CD14-positive monocyte (primary cell): ENCODE results near the gene WDR35. TPM values are rescaled to one million over a fixed set of nuclear protein-coding genes. Genes with fewer than 3 reads are reported as not detected.

Experiments used
- DNase-seq, 3 donors: peaks; one replicate each; pipeline ENCODE4 v3.0.0-alpha.2; 2011 to 2022
- H2AFZ ChIP-seq: 2 replicates; pipeline ENCODE4 v1.6.0; 2012; ENCODE audit warnings: mild to moderate bottlenecking, low read depth, low read length, inconsistent platforms; ENCODE audit not compliant: insufficient read depth, poor library complexity, severe bottlenecking
- H3K27ac ChIP-seq, 2 donors: 1 replicate in 1 of 2; 2 replicates in 1 of 2; pipeline ENCODE4 v1.5.1; 2012 to 2013; ENCODE audit warnings: low read length in 2 of 2, control low read depth in 1 of 2, inconsistent platforms in 1 of 2, low read depth in 1 of 2, mild to moderate bottlenecking in 1 of 2
- H3K27me3 ChIP-seq, 2 donors: one replicate each; pipeline versions ENCODE4 v1.6.0 to v1.6.1; 2011 to 2013; ENCODE audit warnings: low read length in 2 of 2; ENCODE audit not compliant: control insufficient read depth in 2 of 2, insufficient read depth in 2 of 2
- H3K36me3 ChIP-seq, 2 donors: replicated peaks in 1 of 2; 1 replicate in 1 of 2; 2 replicates in 1 of 2; pipeline versions ENCODE4 v1.5.1 to v1.6.1; 2012 to 2013; ENCODE audit warnings: low read length in 2 of 2, control low read depth in 1 of 2, inconsistent platforms in 1 of 2, mild to moderate bottlenecking in 1 of 2; ENCODE audit not compliant: insufficient read depth in 2 of 2, control insufficient read depth in 1 of 2
- H3K4me1 ChIP-seq, 2 donors: 1 replicate in 1 of 2; 2 replicates in 1 of 2; pipeline versions ENCODE4 v1.5.1 to v1.6.1; 2012 to 2013; ENCODE audit warnings: low read length in 2 of 2, control low read depth in 1 of 2, inconsistent platforms in 1 of 2, mild to moderate bottlenecking in 1 of 2, moderate library complexity in 1 of 2; ENCODE audit not compliant: insufficient read depth in 2 of 2, control insufficient read depth in 1 of 2
- H3K4me2 ChIP-seq: replicated peaks from 2 replicates; pipeline ENCODE3; 2012; ENCODE audit warnings: low read length, moderate library complexity, mild to moderate bottlenecking; ENCODE audit not compliant: poor library complexity, severe bottlenecking; ENCODE audit errors: extremely low read depth
- H3K4me3 ChIP-seq, 3 experiments: fragments of 200-600 bp in 1 of 3; sonication (generic) in 1 of 3; replicated peaks in 1 of 3; 1 replicate in 2 of 3; 2 replicates in 1 of 3; pipeline ENCODE4 v1.5.1; 2011 to 2013; ENCODE audit warnings: low read length in 3 of 3, mild to moderate bottlenecking in 3 of 3, control low read depth in 2 of 3, low read depth in 2 of 3, inconsistent platforms in 1 of 3, moderate library complexity in 1 of 3
- H3K79me2 ChIP-seq: 2 replicates; pipeline ENCODE4 v1.6.0; 2012; ENCODE audit warnings: mild to moderate bottlenecking, control low read depth, inconsistent platforms, low read length, moderate library complexity; ENCODE audit not compliant: insufficient read depth
- H3K9ac ChIP-seq: 2 replicates; pipeline ENCODE4 v1.6.0; 2017; ENCODE audit warnings: low read length, mild to moderate bottlenecking; ENCODE audit not compliant: insufficient read depth, poor library complexity, severe bottlenecking
- H3K9me3 ChIP-seq, 2 donors: replicated peaks in 1 of 2; 1 replicate in 1 of 2; 2 replicates in 1 of 2; pipeline versions ENCODE4 v1.5.1 to v1.6.1; 2012 to 2013; ENCODE audit warnings: low read length in 2 of 2, control low read depth in 1 of 2; ENCODE audit not compliant: control insufficient read depth in 1 of 2, insufficient read depth in 1 of 2
- H4K20me1 ChIP-seq: 2 replicates; pipeline ENCODE4 v1.6.0; 2012; ENCODE audit warnings: mild to moderate bottlenecking, low read length, control low read depth, moderate library complexity; ENCODE audit not compliant: insufficient read depth
- H3K27ac Mint-ChIP-seq, 7 donors: one replicate each; pipeline ENCODE4 v1.8.0; 2020; ENCODE audit warnings: mild to moderate bottlenecking in 7 of 7, mixed read lengths in 7 of 7, moderate library complexity in 6 of 7, inconsistent platforms in 2 of 7
- H3K27me3 Mint-ChIP-seq, 3 donors: one replicate each; pipeline ENCODE4 v1.8.0; 2021 to 2022; ENCODE audit warnings: low read depth in 3 of 3, mild to moderate bottlenecking in 3 of 3, mixed read lengths in 3 of 3, moderate library complexity in 3 of 3, inconsistent platforms in 1 of 3
- H3K36me3 Mint-ChIP-seq, 2 donors: one replicate each; pipeline ENCODE4 v1.8.0; 2020; ENCODE audit warnings: mixed read lengths in 2 of 2, inconsistent platforms in 1 of 2, mild to moderate bottlenecking in 1 of 2
- H3K4me1 Mint-ChIP-seq: one replicate; pipeline ENCODE4 v1.8.0; 2020; ENCODE audit warnings: mild to moderate bottlenecking, mixed read lengths
- H3K4me3 Mint-ChIP-seq, 2 donors: one replicate each; pipeline ENCODE4 v1.8.0; 2020; ENCODE audit warnings: mild to moderate bottlenecking in 2 of 2, mixed read lengths in 2 of 2, moderate library complexity in 1 of 2
- H3K9me3 Mint-ChIP-seq, 7 donors: one replicate each; pipeline ENCODE4 v1.8.0; 2020 to 2022; ENCODE audit warnings: mixed read lengths in 7 of 7, mild to moderate bottlenecking in 6 of 7, moderate library complexity in 6 of 7, inconsistent platforms in 2 of 7
- CTCF ChIP-seq: fragments of 200-600 bp; IDR thresholded peaks from one replicate; pipeline ENCODE4 v1.8.0; 2022; ENCODE audit warnings: antibody characterized with exemption, mild to moderate bottlenecking
- WGBS: methylation state at CpG from one replicate; pipeline ENCODE4 v1.1.5; 2013; ENCODE audit warnings: missing lambda C conversion rate; ENCODE audit not compliant: insufficient coverage; 5-methylcytosine and 5-hydroxymethylcytosine counted together
- intact Hi-C, 2 donors: fragments of 100-400 bp; cut with micrococcal nuclease; formaldehyde crosslinking; loops; one replicate each; pipeline versions ENCODE4 v1.15.0 to v1.15.1; 2023
- polyA plus RNA-seq, 3 donors: library from polyadenylated mRNA; depleted of rRNA in 1 of 3; unstranded in 2 of 3; stranded (reverse) in 1 of 3; fragments of 300-500 nt in 2 of 3; fragments of >200 nt in 1 of 3; fragmentation: Illumina TruSeq in 2 of 3; gene quantifications; 1 replicate in 2 of 3; 2 replicates in 1 of 3; pipeline ENCODE4 v1.2.3, GENCODE V29; 2012 to 2021

The WDR35 gene
- polyA plus RNA-seq, 3 donors: 0.28 to 1.0 (median 0.67) TPM

DNA sequence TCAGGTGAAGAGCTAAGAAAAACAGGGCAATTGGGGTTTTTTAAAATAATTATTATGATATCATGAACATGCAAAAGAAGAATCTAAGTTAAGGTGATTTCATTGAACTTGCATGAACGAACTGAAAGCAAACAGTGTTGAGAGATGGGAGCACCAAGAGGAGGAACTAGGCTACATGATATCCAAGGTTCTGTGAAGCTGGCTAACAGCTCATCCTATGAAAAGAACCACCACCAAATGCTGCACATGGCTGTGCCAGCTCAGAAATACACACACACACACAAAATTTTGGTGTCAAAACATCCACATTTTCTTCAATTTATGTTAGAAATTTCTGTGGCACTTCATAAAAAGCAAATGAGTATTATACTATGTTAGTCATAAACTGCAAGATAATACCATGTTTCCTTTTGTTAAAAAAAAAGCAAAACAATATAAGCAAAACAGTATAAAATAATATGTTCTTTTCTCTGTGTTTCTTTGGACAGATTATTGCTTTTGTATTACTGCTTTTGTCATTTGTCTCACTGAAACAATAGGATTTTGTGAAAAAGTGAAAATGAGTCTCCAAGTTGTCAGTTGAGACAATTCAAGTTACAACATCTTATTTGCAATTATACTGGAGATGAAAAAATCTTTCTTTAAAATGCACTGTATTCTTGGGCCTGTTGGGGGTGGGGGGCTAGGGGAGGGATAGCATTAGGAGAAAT is 75.5 kb downstream of the WDR35 start:
- no peaks in the 10 kb centered on the region for H3K4me1 ChIP-seq
- 71% methylated on average over 1 of the region's 1 CpG for WGBS

GRCh38 chr2:19911808-19912509 is 77.9 kb downstream of the WDR35 start:
- no peak overlapping the region for H3K4me2 ChIP-seq
- H3K27me3 ChIP-seq: no peaks in the 10 kb centered on the region
- H3K79me2 ChIP-seq: no peaks in the 10 kb centered on the region
- Mint-ChIP-seq H3K27ac (no peak overlapping the region), H3K9me3 (peaks cover 0 to 4% (median 0%) of the 10 kb centered on the region in 7 donors), H3K36me3 (peaks cover 0 to 3% of the 10 kb centered on the region in 2 donors), H3K4me1 (no peaks in the 10 kb centered on the region), H3K27me3 (no peaks in the 10 kb centered on the region), H3K4me3 (no peak overlapping the region)
- H4K20me1 ChIP-seq: no peaks in the 10 kb centered on the region
- no peaks in the 10 kb centered on the region for H3K36me3 ChIP-seq
- DNase-seq: no peak
- intact Hi-C loops: no loop called here
- no peak overlapping the region for H3K27ac ChIP-seq
- no peak for TF ChIP-seq CTCF
- 93% methylated on average over 6 of the region's 9 CpGs for WGBS
- H3K4me3 ChIP-seq: no peak overlapping the region
- H3K4me1 ChIP-seq: no peaks in the 10 kb centered on the region
- H3K9me3 ChIP-seq: no peaks in the 10 kb centered on the region
- no peak overlapping the region for H3K9ac ChIP-seq
- no peak overlapping the region for H2AFZ ChIP-seq

More for the DNA sequence above, 75.5 kb downstream of the WDR35 start:
- Mint-ChIP-seq H3K9me3 (peaks cover 2 to 11% (median 3%) of the 10 kb centered on the region in 7 donors), H3K4me1 (no peaks in the 10 kb centered on the region), H3K4me3 (no peak overlapping the region), H3K27ac (no peak overlapping the region), H3K27me3 (no peaks in the 10 kb centered on the region), H3K36me3 (peaks cover 0 to 5% of the 10 kb centered on the region in 2 donors)
- no peak for DNase-seq
- no peaks in the 10 kb centered on the region for H3K79me2 ChIP-seq
- no peak overlapping the region for H3K4me3 ChIP-seq
- H3K27me3 ChIP-seq: no peaks in the 10 kb centered on the region
- H4K20me1 ChIP-seq: no peaks in the 10 kb centered on the region
- intact Hi-C loops: no loop called here
- no peak overlapping the region for H2AFZ ChIP-seq
- no peaks in the 10 kb centered on the region for H3K36me3 ChIP-seq
- H3K9me3 ChIP-seq: no peaks in the 10 kb centered on the region
- H3K9ac ChIP-seq: no peak overlapping the region
- H3K4me2 ChIP-seq: no peak overlapping the region
- no peak for TF ChIP-seq CTCF
- no peak overlapping the region for H3K27ac ChIP-seq
